Immature natural killer cell (primary cell): ENCODE measurements around the gene CYP2R1. TPM values are rescaled to one million over a fixed set of nuclear protein-coding genes. Genes with fewer than 3 reads are reported as not detected.
"Not testable (repeated sequence)": the region's sequence is repeated elsewhere in the genome, so short reads cannot be mapped to it uniquely, and the experiment has no call there.

ENCODE experiments used
- DNase-seq, 3 donors: peaks; one replicate each; pipeline ENCODE4 v3.0.0; 2022; ENCODE audit warnings: mixed read lengths in 1 of 3
- H3K27ac Mint-ChIP-seq, 6 donors: one replicate each; pipeline ENCODE4 v1.8.0; 2020; ENCODE audit warnings: mixed read lengths in 6 of 6, mild to moderate bottlenecking in 5 of 6, inconsistent platforms in 4 of 6, moderate library complexity in 3 of 6
- H3K27me3 Mint-ChIP-seq, 3 donors: one replicate each; pipeline ENCODE4 v1.8.0; 2020 to 2021; ENCODE audit warnings: low read depth in 3 of 3, mild to moderate bottlenecking in 3 of 3, mixed read lengths in 3 of 3, moderate library complexity in 3 of 3, inconsistent platforms in 1 of 3
- H3K36me3 Mint-ChIP-seq, 3 donors: one replicate each; pipeline ENCODE4 v1.8.0; 2020; ENCODE audit warnings: mixed read lengths in 3 of 3, inconsistent platforms in 2 of 3, mild to moderate bottlenecking in 2 of 3
- H3K4me1 Mint-ChIP-seq, 2 donors: one replicate each; pipeline ENCODE4 v1.8.0; 2020; ENCODE audit warnings: inconsistent platforms in 2 of 2, mild to moderate bottlenecking in 2 of 2, mixed read lengths in 2 of 2, moderate library complexity in 1 of 2
- H3K4me3 Mint-ChIP-seq, 5 donors: one replicate each; pipeline ENCODE4 v1.8.0; 2020; ENCODE audit warnings: mild to moderate bottlenecking in 5 of 5, mixed read lengths in 5 of 5, inconsistent platforms in 3 of 5, moderate library complexity in 3 of 5
- H3K9me3 Mint-ChIP-seq, 6 donors: one replicate each; pipeline ENCODE4 v1.8.0; 2020; ENCODE audit warnings: mild to moderate bottlenecking in 6 of 6, mixed read lengths in 6 of 6, inconsistent platforms in 4 of 6, moderate library complexity in 3 of 6
- polyA plus RNA-seq, 3 donors: library from polyadenylated mRNA; unstranded; fragments of 300-500 nt; fragmentation: Illumina TruSeq; gene quantifications; one replicate each; pipeline ENCODE4 v1.2.3, GENCODE V29; 2021

Gene CYP2R1
- polyA plus RNA-seq, 3 donors from 2014 or later = 15.8 to 21.8 (median 16.2) TPM

DNA sequence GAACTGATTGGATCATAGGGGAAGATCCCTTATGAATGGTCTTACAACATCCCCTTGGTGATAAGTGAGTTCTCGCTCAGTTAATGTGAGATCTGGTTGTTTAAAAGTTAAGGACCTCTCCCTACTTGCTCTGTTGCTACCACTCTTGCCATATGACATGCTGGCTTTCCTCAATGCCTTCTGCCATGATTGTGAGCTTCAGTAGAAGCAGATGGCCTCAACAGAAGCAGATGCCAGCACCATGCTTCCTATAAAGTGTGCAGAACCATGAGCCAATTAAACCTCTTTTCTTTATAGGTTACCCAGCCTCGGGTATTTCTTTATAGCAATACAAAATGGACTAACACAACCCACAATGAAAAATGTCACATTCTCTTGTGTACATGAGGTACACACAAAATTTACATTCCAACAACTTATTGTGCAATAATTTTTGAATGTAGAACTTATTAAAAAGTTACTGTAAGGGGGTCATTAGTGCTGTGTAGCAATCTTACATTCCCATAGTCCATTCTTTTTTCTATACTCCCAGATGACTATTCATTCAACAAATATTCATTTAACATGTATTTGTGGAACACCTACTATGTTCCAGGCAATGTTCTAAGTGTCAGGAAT is 10.3 kb downstream of the CYP2R1 start:
- H3K9me3 Mint-ChIP-seq = no peaks in the 10 kb centered on the region
- H3K36me3 Mint-ChIP-seq = peaks cover 11 to 41% (median 24%) of the 10 kb centered on the region in 3 donors
- no peak overlapping the region for H3K27ac Mint-ChIP-seq
- H3K4me1 Mint-ChIP-seq = peaks cover 0 to 6% of the 10 kb centered on the region in 2 donors
- no peak overlapping the region for H3K4me3 Mint-ChIP-seq
- no peaks in the 10 kb centered on the region for H3K27me3 Mint-ChIP-seq
- no peak for DNase-seq

DNA sequence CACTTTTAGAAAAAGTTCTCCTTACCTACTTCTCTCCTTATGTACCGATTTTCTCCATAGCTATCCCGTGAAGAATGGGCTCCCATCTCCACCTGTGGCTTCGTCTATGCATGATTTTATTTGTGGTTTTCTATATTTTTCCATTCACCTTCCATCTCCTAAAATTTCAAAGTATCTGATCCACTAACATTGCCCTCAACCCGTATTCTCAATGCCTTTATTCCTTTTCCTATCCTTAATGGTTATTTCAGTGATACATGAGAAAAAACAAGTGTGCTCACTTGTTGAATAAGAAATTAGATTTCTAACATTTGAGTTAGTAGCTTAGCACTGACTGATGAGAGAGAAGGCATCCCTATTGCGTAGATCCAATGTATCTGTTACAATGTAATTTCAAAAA is 16.9 kb downstream of the CYP2R1 start:
- peaks cover 10 to 26% (median 13%) of the 10 kb centered on the region in 3 donors for H3K36me3 Mint-ChIP-seq
- H3K27ac Mint-ChIP-seq = peak overlapping the region in 1 of 6 donors; percentile 49
- H3K4me3 Mint-ChIP-seq = no peak overlapping the region
- DNase-seq = no peak
- no peaks in the 10 kb centered on the region for H3K4me1 Mint-ChIP-seq
- no peaks in the 10 kb centered on the region for H3K27me3 Mint-ChIP-seq
- no peaks in the 10 kb centered on the region for H3K9me3 Mint-ChIP-seq

DNA sequence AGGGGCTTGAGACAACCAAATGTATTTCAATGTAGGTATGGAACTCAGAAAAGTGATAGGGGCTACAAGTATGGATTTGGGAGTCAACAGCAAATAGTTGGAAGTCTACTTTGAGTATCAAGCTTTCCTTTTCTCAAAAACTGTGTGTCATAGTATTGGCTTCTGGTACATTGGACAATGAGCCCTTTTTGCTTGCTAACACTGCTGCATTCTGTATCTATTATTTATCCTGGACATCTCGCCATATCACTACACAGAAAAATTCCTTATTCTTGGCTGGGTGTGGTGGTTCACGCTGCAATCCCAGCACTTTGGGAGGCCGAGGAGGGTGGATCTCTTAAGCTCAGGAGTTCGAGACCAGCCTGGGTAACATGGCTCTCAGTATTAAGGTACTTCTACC is 18.4 kb downstream of the CYP2R1 start:
- Mint-ChIP-seq H3K4me1 (no peaks in the 10 kb centered on the region), H3K4me3 (no peak overlapping the region), H3K27me3 (no peaks in the 10 kb centered on the region), H3K9me3 (no peaks in the 10 kb centered on the region), H3K36me3 (peaks cover 14 to 21% (median 17%) of the 10 kb centered on the region in 3 donors), H3K27ac (no peak overlapping the region)
- no peak for DNase-seq

DNA sequence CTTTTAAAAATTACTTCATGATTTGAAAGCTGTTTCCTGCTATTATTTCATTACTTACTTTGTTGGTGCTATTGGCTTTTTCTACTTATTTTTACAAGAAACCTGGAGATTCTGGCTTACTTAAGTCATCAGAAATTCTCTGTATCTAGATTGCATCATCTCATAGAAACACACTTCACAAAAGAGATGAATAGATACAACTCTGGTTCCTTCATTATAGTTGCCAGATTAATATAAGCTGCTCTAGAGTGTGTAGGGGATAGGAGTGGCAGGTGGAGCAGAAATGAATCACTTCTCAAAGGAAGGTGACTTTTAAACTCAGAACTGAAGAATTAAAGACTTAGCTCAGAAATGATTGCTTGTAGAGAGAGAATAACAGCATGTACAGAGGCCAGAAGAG is 20.0 kb downstream of the CYP2R1 start:
- no peak for DNase-seq
- Mint-ChIP-seq H3K27ac (no peak overlapping the region), H3K27me3 (no peaks in the 10 kb centered on the region), H3K4me3 (no peak overlapping the region), H3K4me1 (no peaks in the 10 kb centered on the region), H3K36me3 (peaks cover 11 to 18% (median 12%) of the 10 kb centered on the region in 3 donors), H3K9me3 (no peaks in the 10 kb centered on the region)

DNA sequence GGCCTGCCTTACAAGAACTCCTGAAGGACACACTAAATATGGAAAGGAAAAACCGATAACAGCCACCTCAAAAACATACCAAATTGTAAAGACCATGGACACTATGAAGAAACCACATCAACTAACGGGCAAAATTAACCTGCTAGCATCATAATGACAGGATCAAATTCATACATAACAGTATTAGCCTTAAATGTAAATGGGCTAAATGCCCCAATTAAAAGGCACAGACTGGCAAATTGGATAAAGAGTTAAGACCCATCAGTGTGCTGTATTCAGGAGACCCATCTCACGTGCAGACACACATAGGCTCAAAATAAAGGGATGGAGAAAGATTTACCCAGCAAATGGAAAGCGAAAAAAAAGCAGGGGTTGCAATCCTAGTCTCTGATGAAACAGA is 28.3 kb downstream of the CYP2R1 start:
- H3K4me3 Mint-ChIP-seq, H3K27ac Mint-ChIP-seq, H3K27me3 Mint-ChIP-seq, DNase-seq, H3K4me1 Mint-ChIP-seq, H3K9me3 Mint-ChIP-seq: not testable (repeated sequence)
- H3K36me3 Mint-ChIP-seq = peaks cover 17 to 31% (median 27%) of the 10 kb centered on the region in 3 donors

DNA sequence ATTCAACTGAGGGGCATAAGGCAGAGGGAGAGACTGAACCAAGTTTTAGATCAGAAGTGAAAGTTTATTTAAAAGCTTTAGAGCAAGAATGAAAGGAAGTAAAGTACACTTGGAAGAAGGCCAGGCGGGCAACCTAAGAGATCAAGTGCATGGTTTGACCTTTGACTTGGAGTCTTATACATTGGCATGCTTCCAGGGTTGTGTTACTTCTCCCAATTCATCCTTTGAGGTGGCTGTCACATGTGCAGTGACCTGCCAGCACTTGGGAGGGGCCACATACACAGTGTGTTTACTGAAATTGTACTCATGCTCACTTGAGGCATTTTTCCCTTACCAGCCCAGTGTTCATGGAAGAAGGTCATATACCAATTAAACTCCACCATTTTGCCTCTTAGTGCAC is 30.4 kb downstream of the CYP2R1 start:
- Mint-ChIP-seq H3K36me3 (peaks cover 14 to 27% (median 27%) of the 10 kb centered on the region in 3 donors), H3K4me3 (no peak overlapping the region)

DNA sequence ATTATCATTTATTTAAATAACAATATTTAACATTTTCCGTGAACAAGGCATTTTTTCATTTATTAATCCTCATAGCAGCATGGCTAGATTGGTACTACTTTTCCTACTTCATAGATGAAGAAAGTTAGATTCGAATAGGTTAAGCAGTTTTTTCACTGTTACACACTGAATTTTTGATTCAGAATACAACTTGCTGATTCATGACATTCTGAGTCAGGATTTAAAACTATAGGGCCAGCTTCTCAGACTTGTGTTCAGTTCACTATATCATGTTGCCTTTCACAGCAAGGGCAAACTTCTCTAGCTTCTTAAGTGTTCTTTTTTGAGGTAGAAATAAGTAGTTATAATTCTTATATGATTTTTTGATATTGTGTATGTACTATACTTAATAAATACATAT is 31.5 kb downstream of the CYP2R1 start:
- Mint-ChIP-seq H3K4me1 (no peaks in the 10 kb centered on the region), H3K9me3 (peaks cover 0 to 7% (median 2%) of the 10 kb centered on the region in 6 donors), H3K27ac (no peak overlapping the region), H3K36me3 (peaks cover 14 to 27% (median 27%) of the 10 kb centered on the region in 3 donors), H3K4me3 (no peak overlapping the region), H3K27me3 (peaks cover 0 to 8% (median 2%) of the 10 kb centered on the region in 3 donors)
- DNase-seq = no peak

More for the DNA sequence above, 30.4 kb downstream of the CYP2R1 start:
- H3K27ac Mint-ChIP-seq = no peak overlapping the region
- peaks cover 0 to 7% (median 2%) of the 10 kb centered on the region in 6 donors for H3K9me3 Mint-ChIP-seq
- DNase-seq = no peak
- H3K27me3 Mint-ChIP-seq = peaks cover 0 to 6% (median 2%) of the 10 kb centered on the region in 3 donors
- no peaks in the 10 kb centered on the region for H3K4me1 Mint-ChIP-seq

DNA sequence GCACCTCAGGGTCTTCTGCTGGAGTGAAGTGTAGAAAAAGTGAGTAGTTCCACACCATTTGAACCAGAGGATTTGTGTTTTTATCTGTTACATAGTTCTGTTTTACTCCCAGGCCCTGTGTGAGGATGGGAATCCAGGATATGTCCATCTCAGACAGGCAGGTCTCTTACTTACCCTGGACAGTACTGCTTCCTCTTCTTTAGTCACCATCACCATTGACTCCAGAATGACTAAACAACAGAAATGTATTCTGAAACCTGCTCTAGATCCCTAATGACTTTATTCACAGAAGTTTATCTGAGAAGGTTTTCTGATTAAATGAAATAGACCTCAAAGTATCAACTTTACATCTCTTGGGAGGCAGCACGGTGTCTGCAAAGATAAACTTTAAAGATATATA is 33.6 kb downstream of the CYP2R1 start:
- DNase-seq = no peak
- peaks cover 2 to 5% (median 3%) of the 10 kb centered on the region in 3 donors for H3K27me3 Mint-ChIP-seq
- no peak overlapping the region for H3K27ac Mint-ChIP-seq
- H3K4me1 Mint-ChIP-seq = no peaks in the 10 kb centered on the region
- H3K4me3 Mint-ChIP-seq = no peak overlapping the region
- peaks cover 5 to 16% (median 11%) of the 10 kb centered on the region in 3 donors for H3K36me3 Mint-ChIP-seq
- peaks cover 0 to 6% (median 0%) of the 10 kb centered on the region in 6 donors for H3K9me3 Mint-ChIP-seq

DNA sequence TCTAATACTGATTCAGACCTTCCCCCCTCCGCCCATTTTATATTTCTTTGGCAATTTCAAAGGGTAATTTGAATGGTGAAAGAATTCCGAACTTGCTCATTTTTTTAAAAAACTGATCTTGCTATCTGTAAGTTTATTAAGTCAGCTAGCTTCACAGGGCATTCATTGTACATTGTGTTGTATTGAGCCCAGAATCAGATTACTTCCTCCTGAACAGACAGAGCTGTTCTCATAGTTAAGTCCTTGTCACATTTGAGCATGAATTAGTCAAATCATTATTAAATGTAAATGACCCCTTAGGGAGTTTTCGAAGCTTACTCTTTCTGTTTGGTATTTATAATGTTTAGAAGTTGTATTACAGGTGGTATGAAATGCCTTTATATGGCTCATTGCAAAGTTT is 34.4 kb downstream of the CYP2R1 start:
- H3K4me3 Mint-ChIP-seq = no peak overlapping the region
- DNase-seq = no peak
- peaks cover 0 to 14% (median 6%) of the 10 kb centered on the region in 3 donors for H3K36me3 Mint-ChIP-seq
- H3K4me1 Mint-ChIP-seq = no peaks in the 10 kb centered on the region
- peaks cover 2 to 6% (median 5%) of the 10 kb centered on the region in 3 donors for H3K27me3 Mint-ChIP-seq
- no peak overlapping the region for H3K27ac Mint-ChIP-seq
- H3K9me3 Mint-ChIP-seq = peaks cover 0 to 2% (median 0%) of the 10 kb centered on the region in 6 donors

DNA sequence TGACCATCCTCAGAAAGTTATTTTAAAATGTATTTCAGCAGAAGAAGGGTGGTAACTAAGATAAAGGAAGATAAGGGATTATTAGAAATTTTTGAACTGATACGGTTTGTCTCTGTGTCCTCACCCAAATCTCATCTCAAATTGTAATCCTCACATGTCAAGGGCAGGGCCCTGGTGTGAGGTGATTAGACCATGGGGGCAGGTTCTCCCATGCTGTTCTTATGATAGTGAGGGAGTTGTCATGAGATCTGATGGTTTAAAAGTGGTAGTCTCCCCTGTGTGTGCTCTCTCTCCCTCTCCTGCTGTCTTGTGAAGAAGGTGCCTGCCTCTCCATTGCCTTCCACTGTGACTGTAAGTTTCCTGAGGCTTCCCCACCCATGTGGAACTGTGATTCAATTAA is 36.1 kb downstream of the CYP2R1 start:
- DNase-seq = no peak
- Mint-ChIP-seq H3K4me1 (peaks cover 0 to 2% of the 10 kb centered on the region in 2 donors), H3K4me3 (no peak overlapping the region), H3K27me3 (peaks cover 2 to 6% (median 5%) of the 10 kb centered on the region in 3 donors), H3K36me3 (no peaks in the 10 kb centered on the region), H3K27ac (peak overlapping the region in 3 of 6 donors; percentile 32 to 35 (median 33)), H3K9me3 (peaks cover 0 to 2% (median 0%) of the 10 kb centered on the region in 6 donors)

DNA sequence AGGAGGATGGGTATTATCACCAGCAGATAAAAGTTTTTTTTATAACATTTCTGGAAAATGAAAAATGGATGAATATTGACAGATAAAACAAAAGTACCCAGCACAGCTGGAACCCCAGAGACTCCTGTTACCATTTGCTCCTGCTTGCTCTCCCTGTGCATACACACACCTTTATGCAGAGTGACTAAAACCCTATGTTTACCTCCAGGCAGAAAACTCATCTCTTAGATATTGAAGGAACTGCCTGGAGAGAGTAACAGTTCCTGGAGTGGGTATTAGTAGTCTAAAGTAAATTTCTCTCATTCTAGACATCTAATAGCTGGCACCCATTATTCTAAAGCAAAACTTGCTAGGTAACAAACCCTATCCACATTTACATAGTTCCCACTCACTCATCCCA is 38.0 kb downstream of the CYP2R1 start:
- no peak overlapping the region for H3K27ac Mint-ChIP-seq
- H3K4me3 Mint-ChIP-seq = no peak overlapping the region
- peaks cover 0 to 6% (median 5%) of the 10 kb centered on the region in 3 donors for H3K27me3 Mint-ChIP-seq
- H3K4me1 Mint-ChIP-seq = peaks cover 0 to 2% of the 10 kb centered on the region in 2 donors
- no peak for DNase-seq
- peaks cover 0 to 2% (median 0%) of the 10 kb centered on the region in 6 donors for H3K9me3 Mint-ChIP-seq
- no peaks in the 10 kb centered on the region for H3K36me3 Mint-ChIP-seq

DNA sequence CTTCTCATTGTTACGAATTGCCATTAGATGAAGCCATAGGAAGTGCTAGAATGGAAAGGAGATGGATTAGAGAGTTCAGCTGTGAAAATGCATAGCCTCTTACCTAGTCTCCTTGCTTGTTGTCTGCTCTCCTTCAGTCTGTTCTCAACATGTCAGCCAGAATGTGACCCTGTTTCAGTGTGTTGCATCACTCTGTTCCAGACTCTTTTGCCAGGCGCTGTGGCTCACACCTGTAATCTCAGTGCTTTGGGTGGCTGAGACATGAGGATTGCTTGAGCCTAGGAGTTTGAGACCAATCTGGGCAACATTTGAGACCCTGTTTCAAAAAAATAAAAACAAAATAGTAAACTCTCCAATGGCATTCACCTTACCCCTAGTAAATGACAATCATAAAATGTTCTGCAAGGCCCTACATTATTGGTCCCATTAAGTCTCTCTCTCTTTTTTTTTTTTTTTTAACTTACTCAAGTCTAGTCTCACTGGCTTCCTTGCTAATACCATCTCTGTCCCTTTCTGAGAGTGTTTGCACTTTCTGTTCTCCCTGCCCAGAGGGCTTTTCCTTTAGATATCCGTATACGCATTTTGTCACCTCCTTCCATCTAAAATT is 39.4 kb downstream of the CYP2R1 start:
- H3K27ac Mint-ChIP-seq = no peak overlapping the region
- no peak for DNase-seq
- H3K36me3 Mint-ChIP-seq = no peaks in the 10 kb centered on the region
- H3K9me3 Mint-ChIP-seq = peaks cover 0 to 2% (median 0%) of the 10 kb centered on the region in 6 donors
- peaks cover 0 to 6% (median 5%) of the 10 kb centered on the region in 3 donors for H3K27me3 Mint-ChIP-seq
- no peak overlapping the region for H3K4me3 Mint-ChIP-seq
- H3K4me1 Mint-ChIP-seq = peaks cover 0 to 2% of the 10 kb centered on the region in 2 donors

DNA sequence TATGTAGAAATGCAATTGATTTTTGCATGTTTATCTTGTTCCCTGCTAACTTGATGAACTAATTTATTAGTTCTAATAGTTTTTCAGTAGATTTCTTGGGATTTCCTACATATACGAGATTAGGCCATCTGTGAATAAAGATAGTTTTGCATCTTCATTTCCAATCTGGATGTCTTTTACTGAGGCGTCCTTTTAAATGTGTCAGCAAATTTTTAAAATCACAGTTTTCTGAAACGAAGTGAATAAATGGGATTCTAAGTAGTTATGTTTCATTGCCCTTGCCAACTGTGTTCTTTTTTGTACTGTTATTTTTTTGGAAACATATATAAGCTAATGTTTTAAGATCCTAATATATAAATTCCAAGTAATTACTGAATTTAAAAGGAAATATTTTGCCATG is 50.0 kb downstream of the CYP2R1 start:
- no peaks in the 10 kb centered on the region for H3K4me1 Mint-ChIP-seq
- H3K4me3 Mint-ChIP-seq = no peak overlapping the region
- peaks cover 7 to 31% (median 17%) of the 10 kb centered on the region in 3 donors for H3K36me3 Mint-ChIP-seq
- peaks cover 0 to 1% (median 0%) of the 10 kb centered on the region in 3 donors for H3K27me3 Mint-ChIP-seq
- DNase-seq = no peak
- no peak overlapping the region for H3K27ac Mint-ChIP-seq
- no peaks in the 10 kb centered on the region for H3K9me3 Mint-ChIP-seq
